ENCODE data around the gene PTGFRN.

Gene PTGFRN

GRCh38 chr1:117026361-117026760, 116.6 kb downstream of the PTGFRN start:
- DNase-seq (ENCODE audit: extremely low read depth in 1 of 2, low read depth in 1 of 2) = no peak

- DNase-seq (ENCODE audit: extremely low read depth in 1 of 2, low read depth in 1 of 2) = no peak
Observed at GRCh38 chr1:117029685-117030084, 120.0 kb downstream of the PTGFRN start.

- DNase-seq (ENCODE audit: extremely low read depth in 1 of 2, low read depth in 1 of 2) = no peak
Observed at GRCh38 chr1:117030271-117030877, 120.7 kb downstream of the PTGFRN start.

GRCh38 chr1:117032266-117032665, 122.5 kb downstream of the PTGFRN start:
- no peak for DNase-seq (ENCODE audit: extremely low read depth in 1 of 2, low read depth in 1 of 2)

- no peak for DNase-seq (ENCODE audit: extremely low read depth in 1 of 2, low read depth in 1 of 2)
Observed at GRCh38 chr1:117032681-117033539, 123.2 kb downstream of the PTGFRN start.

GRCh38 chr1:117033772-117034171, 124.1 kb downstream of the PTGFRN start:
- no peak for DNase-seq (ENCODE audit: extremely low read depth in 1 of 2, low read depth in 1 of 2)

DNA sequence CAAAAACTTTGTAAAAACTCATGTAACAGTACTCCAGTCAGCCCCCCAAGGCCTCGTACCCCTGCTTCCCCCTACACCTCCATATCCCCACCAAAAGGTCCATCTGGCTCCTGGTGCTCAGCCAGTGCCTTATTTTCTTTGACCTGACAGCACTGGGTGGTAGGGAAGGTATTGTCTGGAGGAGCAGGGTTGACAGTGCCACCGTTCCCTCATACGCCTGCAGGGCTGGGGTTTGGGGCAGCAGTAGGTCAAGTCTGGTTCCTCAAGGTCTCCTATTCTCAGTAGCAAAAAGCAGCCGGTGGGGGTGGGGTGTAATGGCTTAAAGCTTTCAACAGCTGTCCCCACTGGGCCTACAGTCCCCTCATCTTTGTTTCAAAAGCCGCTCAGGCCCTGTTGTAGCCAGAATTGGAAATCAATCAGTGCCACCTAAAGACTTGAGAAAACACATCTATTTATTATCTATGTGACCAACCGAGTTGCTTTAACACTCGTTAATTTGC, 125.1 kb downstream of the PTGFRN start:
- DNase-seq (ENCODE audit: extremely low read depth in 1 of 2, low read depth in 1 of 2) = no peak

GRCh38 chr1:117036018-117036461, 126.3 kb downstream of the PTGFRN start:
- no peak for DNase-seq (ENCODE audit: extremely low read depth in 1 of 2, low read depth in 1 of 2)

- DNase-seq (ENCODE audit: extremely low read depth in 1 of 2, low read depth in 1 of 2) = no peak
Observed at GRCh38 chr1:117037802-117038201, 128.1 kb downstream of the PTGFRN start.

- no peak for DNase-seq (ENCODE audit: extremely low read depth in 1 of 2, low read depth in 1 of 2)
Observed at GRCh38 chr1:117038236-117038635, 128.5 kb downstream of the PTGFRN start.
